Astrocyte (in vitro differentiated cells and primary cell): ENCODE results near the gene MALL. TPM values are rescaled to one million over a fixed set of nuclear protein-coding genes. Genes with fewer than 3 reads are reported as not detected.

Experiments used
- microRNA-seq: library from miRNA; unstranded; fragments of <30 nt; microRNA quantifications from one replicate; pipeline ENCODE4 v1.2.0, GENCODE V29; 2020
- total RNA-seq: library from RNA; stranded (reverse); gene quantifications from 2 replicates; pipeline ENCODE4 v1.2.1, GENCODE V29; 2021

MALL gene
- total RNA-seq, 1 donor from 2014 or later, result 0.36 TPM

Small RNA genes within 50 kb of the gene (microRNA-seq; reads per million reads assigned to microRNA genes)
- not detected for gene MIR4267
- gene MIR4436B1, result not detected

Other genes starting within 250 kb of the MALL start
- 3.2 and 7.1 TPM in 2 replicates for gene LIMS3, start 217.1 kb downstream of the MALL start, total RNA-seq
- 3.3 and 4.9 TPM in 2 replicates for gene NPHP1, start 89.2 kb upstream of the MALL start, total RNA-seq
- 20.3 and 22.2 TPM in 2 replicates for gene MTLN, start 96.7 kb upstream of the MALL start, total RNA-seq